ENCODE measurements around the gene GRIK1.

Gene GRIK1

DNA sequence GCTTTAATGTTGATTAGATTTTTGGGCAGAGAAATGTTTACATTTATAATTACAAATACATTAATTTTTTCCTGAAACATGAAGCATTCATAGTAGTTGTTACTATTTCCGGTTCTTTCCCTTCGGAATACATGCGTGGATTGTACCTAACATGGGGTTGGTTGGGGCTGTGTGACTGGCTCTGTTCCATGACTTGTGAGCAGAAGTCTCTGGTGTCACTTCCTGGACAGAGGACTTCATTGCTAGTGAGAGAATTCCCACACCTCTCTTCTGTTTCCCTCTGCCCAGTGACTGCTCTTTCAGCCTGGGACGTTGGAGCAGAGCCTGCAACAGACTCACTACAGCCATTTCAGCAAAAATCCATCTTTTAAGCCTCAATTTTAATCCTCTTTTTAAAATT lies 231.4 kb downstream of the GRIK1 start:
- Histone ChIP-seq H3K4me1 (ENCODE audit: control insufficient read depth in 1 of 2, insufficient read depth in 1 of 2, low read depth in 1 of 2, low read length in 1 of 2) (no peaks in the 10 kb centered on the region), H3K27ac (no peak overlapping the region), H3K36me3 (no peaks in the 10 kb centered on the region), H3K9me3 (no peaks in the 10 kb centered on the region), H3K4me3 (ENCODE audit: low read depth in 1 of 2, low read length in 1 of 2) (no peak overlapping the region), H3K27me3 (no peaks in the 10 kb centered on the region)
- TF ChIP-seq, protein P1, sequence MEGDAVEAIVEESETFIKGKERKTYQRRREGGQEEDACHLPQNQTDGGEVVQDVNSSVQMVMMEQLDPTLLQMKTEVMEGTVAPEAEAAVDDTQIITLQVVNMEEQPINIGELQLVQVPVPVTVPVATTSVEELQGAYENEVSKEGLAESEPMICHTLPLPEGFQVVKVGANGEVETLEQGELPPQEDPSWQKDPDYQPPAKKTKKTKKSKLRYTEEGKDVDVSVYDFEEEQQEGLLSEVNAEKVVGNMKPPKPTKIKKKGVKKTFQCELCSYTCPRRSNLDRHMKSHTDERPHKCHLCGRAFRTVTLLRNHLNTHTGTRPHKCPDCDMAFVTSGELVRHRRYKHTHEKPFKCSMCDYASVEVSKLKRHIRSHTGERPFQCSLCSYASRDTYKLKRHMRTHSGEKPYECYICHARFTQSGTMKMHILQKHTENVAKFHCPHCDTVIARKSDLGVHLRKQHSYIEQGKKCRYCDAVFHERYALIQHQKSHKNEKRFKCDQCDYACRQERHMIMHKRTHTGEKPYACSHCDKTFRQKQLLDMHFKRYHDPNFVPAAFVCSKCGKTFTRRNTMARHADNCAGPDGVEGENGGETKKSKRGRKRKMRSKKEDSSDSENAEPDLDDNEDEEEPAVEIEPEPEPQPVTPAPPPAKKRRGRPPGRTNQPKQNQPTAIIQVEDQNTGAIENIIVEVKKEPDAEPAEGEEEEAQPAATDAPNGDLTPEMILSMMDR (IDR thresholded peaks at IDR 0.05), result no peak

DNA sequence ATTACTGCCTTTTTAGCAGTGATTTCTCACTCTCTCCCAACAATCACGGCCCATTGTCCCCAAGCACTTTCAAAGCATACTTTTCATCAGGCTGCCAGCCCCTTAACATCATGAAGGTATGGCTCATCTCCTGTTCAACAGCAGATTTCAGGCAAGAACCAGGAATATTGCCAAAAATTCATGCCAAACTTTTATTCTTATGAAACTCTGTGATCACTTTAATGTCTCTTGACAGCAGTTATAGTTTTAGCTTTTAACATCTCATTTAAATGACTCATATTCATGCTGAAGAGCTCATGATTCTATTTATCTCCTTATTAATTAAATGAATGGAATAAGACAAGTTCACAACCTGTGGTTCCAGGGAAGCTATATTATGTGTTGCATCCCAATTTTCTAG lies 235.1 kb downstream of the GRIK1 start:
- Histone ChIP-seq H3K27ac (no peak overlapping the region), H3K36me3 (no peaks in the 10 kb centered on the region), H3K9me3 (no peaks in the 10 kb centered on the region), H3K4me3 (ENCODE audit: low read depth in 1 of 2, low read length in 1 of 2) (no peak overlapping the region), H3K4me1 (ENCODE audit: control insufficient read depth in 1 of 2, insufficient read depth in 1 of 2, low read depth in 1 of 2, low read length in 1 of 2) (no peaks in the 10 kb centered on the region), H3K27me3 (no peaks in the 10 kb centered on the region)
- TF ChIP-seq, protein P1 (IDR thresholded peaks at IDR 0.05), result no peak

DNA sequence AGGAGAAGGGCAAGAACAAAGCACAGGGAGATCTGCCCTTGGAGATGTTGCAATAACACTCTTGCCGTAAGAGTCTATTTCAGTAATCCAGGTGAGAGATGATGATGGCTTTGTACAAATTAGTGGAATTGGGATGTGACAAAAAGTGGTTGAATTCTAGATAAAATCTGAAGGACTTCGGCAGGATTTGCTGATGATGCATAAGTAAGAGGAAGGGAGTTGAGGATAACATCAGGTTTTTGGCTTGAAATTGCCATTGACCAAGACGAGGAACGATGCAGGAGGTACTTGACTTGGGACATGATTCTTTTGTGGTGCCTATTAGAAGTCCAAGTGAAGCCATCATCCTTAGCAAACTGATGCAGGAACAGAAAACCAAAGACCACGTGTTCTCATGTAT lies 238.1 kb downstream of the GRIK1 start:
- Histone ChIP-seq H3K36me3 (no peaks in the 10 kb centered on the region), H3K27me3 (no peaks in the 10 kb centered on the region), H3K27ac (no peak overlapping the region), H3K9me3 (no peaks in the 10 kb centered on the region), H3K4me3 (ENCODE audit: low read depth in 1 of 2, low read length in 1 of 2) (no peak overlapping the region), H3K4me1 (ENCODE audit: control insufficient read depth in 1 of 2, insufficient read depth in 1 of 2, low read depth in 1 of 2, low read length in 1 of 2) (no peaks in the 10 kb centered on the region)
- TF ChIP-seq, protein P1 (IDR thresholded peaks at IDR 0.05), result no peak

DNA sequence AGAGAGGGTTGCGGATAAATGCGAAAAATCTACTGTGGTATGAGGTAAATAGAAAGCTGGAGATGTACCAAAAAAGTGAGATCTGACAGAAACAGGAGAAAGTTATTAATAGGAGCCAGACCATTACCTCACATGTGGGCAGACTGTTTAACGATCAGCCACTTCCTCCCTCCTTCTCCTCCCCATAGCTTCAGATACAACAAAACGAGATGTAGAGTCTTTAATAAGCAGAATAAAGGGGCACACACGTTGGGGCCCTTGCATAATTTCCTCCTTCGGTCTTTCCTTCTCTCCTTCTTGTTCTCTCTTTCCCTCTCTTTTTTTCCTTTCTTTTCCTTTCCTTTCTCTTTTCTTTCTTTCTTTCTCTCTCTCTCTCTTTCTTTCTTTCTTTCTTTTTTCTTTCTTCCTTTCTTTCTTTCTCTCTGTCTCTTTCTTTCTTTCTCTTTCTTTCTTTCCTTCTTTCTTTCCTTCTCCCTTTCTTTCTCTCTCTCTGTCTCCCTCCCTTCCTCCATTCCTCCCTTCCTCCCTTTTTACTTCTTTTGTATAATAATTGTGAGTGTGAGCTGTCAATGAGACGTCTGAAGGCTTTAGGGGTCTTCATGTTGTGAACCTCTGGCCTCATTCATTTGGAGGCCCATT lies 242.1 kb downstream of the GRIK1 start:
- no peaks in the 10 kb centered on the region for H3K36me3 ChIP-seq
- no peaks in the 10 kb centered on the region for H3K9me3 ChIP-seq
- no peaks in the 10 kb centered on the region for H3K4me1 ChIP-seq (ENCODE audit: control insufficient read depth in 1 of 2, insufficient read depth in 1 of 2, low read depth in 1 of 2, low read length in 1 of 2)
- no peak overlapping the region for H3K4me3 ChIP-seq (ENCODE audit: low read depth in 1 of 2, low read length in 1 of 2)
- H3K27me3 ChIP-seq, result no peaks in the 10 kb centered on the region
- TF ChIP-seq, protein P1 (IDR thresholded peaks at IDR 0.05), result no peak
- no peak overlapping the region for H3K27ac ChIP-seq

DNA sequence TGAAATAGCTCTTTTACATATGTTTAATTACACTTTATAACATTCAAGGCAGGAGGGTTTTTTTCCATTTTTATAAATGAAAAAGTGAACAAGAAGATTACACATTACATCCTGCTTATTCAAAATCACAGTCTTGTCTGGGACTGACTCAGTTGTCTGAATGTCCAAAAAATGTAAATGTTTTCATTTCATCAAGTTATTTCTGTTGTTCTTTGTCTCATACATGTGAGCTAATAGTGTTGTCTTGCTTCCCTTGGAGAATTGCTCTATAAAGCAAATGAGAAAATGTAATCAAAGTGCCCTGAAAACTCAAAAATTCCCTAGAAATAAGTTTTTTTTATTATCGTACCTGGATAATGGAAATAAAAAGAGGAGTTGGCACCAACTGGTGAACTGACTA lies 242.9 kb downstream of the GRIK1 start:
- Histone ChIP-seq H3K4me1 (ENCODE audit: control insufficient read depth in 1 of 2, insufficient read depth in 1 of 2, low read depth in 1 of 2, low read length in 1 of 2) (no peaks in the 10 kb centered on the region), H3K27ac (no peak overlapping the region), H3K27me3 (no peaks in the 10 kb centered on the region), H3K4me3 (ENCODE audit: low read depth in 1 of 2, low read length in 1 of 2) (no peak overlapping the region), H3K36me3 (no peaks in the 10 kb centered on the region), H3K9me3 (no peaks in the 10 kb centered on the region)
- TF ChIP-seq, protein P1 (IDR thresholded peaks at IDR 0.05), result no peak

Data from neutrophil (primary cell).